ENCODE data around the gene SORCS1. TPM values are rescaled to one million over a fixed set of nuclear protein-coding genes. Genes with fewer than 3 reads are reported as not detected.

The SORCS1 gene
- total and polyA plus RNA-seq, 4 donors, result 0.08 to 0.21 (median 0.09) TPM; not detected in 1

GRCh38 chr10:107072786-107073185 is 91.7 kb downstream of the SORCS1 start:
- no peak for DNase-seq (ENCODE audit: low spot score)
- Histone ChIP-seq H3K27me3 (ENCODE audit: control insufficient read depth in 4 of 4, insufficient read depth in 4 of 4, low read length in 3 of 4) (no peaks in the 10 kb centered on the region), H3K9me3 (ENCODE audit: control insufficient read depth in 4 of 4, low read length in 3 of 4) (no peaks in the 10 kb centered on the region), H3K9ac (ENCODE audit: low read depth in 1 of 2, low read length in 2 of 2) (no peak overlapping the region), H3K4me1 (ENCODE audit: control insufficient read depth in 4 of 4, insufficient read depth in 4 of 4, low read length in 3 of 4) (no peaks in the 10 kb centered on the region), H3K36me3 (ENCODE audit: control insufficient read depth in 4 of 4, insufficient read depth in 3 of 4, low read depth in 1 of 4, low read length in 3 of 4) (no peaks in the 10 kb centered on the region), H3K27ac (ENCODE audit: low read depth in 1 of 2, low read length in 2 of 2) (no peak overlapping the region), H3K4me3 (ENCODE audit: low read depth in 1 of 3, low read length in 3 of 3) (no peak overlapping the region)
- WGBS, result 71% methylated on average over 5 of the region's 5 CpGs
- no peak for TF ChIP-seq RAD21 (IDR thresholded peaks at IDR 0.05)
- no peak for TF ChIP-seq GABPA (IDR thresholded peaks at IDR 0.05 in 1 of 2, conservative IDR thresholded peaks at IDR 0.05 in 1 of 2)
- no peak for TF ChIP-seq EGR1 (IDR thresholded peaks at IDR 0.05; ENCODE audit: low read depth in 2 of 2)
- TF ChIP-seq, protein P1, sequence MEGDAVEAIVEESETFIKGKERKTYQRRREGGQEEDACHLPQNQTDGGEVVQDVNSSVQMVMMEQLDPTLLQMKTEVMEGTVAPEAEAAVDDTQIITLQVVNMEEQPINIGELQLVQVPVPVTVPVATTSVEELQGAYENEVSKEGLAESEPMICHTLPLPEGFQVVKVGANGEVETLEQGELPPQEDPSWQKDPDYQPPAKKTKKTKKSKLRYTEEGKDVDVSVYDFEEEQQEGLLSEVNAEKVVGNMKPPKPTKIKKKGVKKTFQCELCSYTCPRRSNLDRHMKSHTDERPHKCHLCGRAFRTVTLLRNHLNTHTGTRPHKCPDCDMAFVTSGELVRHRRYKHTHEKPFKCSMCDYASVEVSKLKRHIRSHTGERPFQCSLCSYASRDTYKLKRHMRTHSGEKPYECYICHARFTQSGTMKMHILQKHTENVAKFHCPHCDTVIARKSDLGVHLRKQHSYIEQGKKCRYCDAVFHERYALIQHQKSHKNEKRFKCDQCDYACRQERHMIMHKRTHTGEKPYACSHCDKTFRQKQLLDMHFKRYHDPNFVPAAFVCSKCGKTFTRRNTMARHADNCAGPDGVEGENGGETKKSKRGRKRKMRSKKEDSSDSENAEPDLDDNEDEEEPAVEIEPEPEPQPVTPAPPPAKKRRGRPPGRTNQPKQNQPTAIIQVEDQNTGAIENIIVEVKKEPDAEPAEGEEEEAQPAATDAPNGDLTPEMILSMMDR (IDR thresholded peaks at IDR 0.05; ENCODE audit: low read depth, low read length, missing input control), result no peak
- TF ChIP-seq SP1 (IDR thresholded peaks at IDR 0.05), result no peak
- no peak for TF ChIP-seq FOXA2 (IDR thresholded peaks at IDR 0.05)

DNA sequence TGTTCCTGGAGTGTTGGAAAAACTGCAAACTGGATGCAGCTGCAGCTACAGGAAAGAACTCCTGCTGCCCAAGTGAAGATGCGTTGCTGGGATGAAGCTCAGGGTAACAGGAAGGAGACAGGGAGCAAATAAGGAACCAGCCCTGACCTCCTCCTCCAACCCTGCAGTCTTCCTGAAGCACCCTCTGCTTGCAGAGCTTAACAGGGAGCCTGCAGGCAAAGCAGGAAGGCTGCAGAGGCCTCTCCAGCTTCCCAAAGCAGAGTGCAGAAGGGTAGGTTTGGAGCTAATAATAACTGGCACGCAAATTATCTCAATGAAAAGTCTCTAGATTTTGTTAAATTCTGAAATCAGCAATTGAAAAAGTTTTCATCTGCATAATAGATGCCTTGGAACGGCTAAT is 92.5 kb downstream of the SORCS1 start:
- Histone ChIP-seq H3K27ac (ENCODE audit: low read depth in 1 of 2, low read length in 2 of 2) (no peak overlapping the region), H3K4me3 (ENCODE audit: low read depth in 1 of 3, low read length in 3 of 3) (no peak overlapping the region), H3K4me1 (ENCODE audit: control insufficient read depth in 4 of 4, insufficient read depth in 4 of 4, low read length in 3 of 4) (no peaks in the 10 kb centered on the region), H3K9me3 (ENCODE audit: control insufficient read depth in 4 of 4, low read length in 3 of 4) (no peaks in the 10 kb centered on the region), H3K36me3 (ENCODE audit: control insufficient read depth in 4 of 4, insufficient read depth in 3 of 4, low read depth in 1 of 4, low read length in 3 of 4) (no peaks in the 10 kb centered on the region), H3K9ac (ENCODE audit: low read depth in 1 of 2, low read length in 2 of 2) (no peak overlapping the region), H3K27me3 (ENCODE audit: control insufficient read depth in 4 of 4, insufficient read depth in 4 of 4, low read length in 3 of 4) (no peaks in the 10 kb centered on the region)
- DNase-seq (ENCODE audit: low spot score), result no peak
- no peak for TF ChIP-seq RAD21 (IDR thresholded peaks at IDR 0.05)
- TF ChIP-seq NR2F2 (IDR thresholded peaks at IDR 0.05), result no peak
- no peak for TF ChIP-seq JUND (IDR thresholded peaks at IDR 0.05)
- no peak for TF ChIP-seq SP1 (IDR thresholded peaks at IDR 0.05)
- TF ChIP-seq RXRA (IDR thresholded peaks at IDR 0.05), result no peak
- no peak for TF ChIP-seq TAF1 (conservative IDR thresholded peaks at IDR 0.05)
- no peak for TF ChIP-seq YY1 (IDR thresholded peaks at IDR 0.05)
- TF ChIP-seq FOXA2 (IDR thresholded peaks at IDR 0.05), result no peak
- TF ChIP-seq HNF4A (conservative IDR thresholded peaks at IDR 0.05), result no peak
- no peak for TF ChIP-seq GABPA (IDR thresholded peaks at IDR 0.05 in 1 of 2, conservative IDR thresholded peaks at IDR 0.05 in 1 of 2)
- no peak for TF ChIP-seq REST (IDR thresholded peaks at IDR 0.05)
- no peak for TF ChIP-seq MAX (IDR thresholded peaks at IDR 0.05)
- TF ChIP-seq FOXA1 (IDR thresholded peaks at IDR 0.05), result no peak
- TF ChIP-seq, protein P1 (IDR thresholded peaks at IDR 0.05; ENCODE audit: low read depth, low read length, missing input control), result no peak
- no peak for TF ChIP-seq EGR1 (IDR thresholded peaks at IDR 0.05; ENCODE audit: low read depth in 2 of 2)
- no peak for TF ChIP-seq HNF4G (IDR thresholded peaks at IDR 0.05)
- TF ChIP-seq, protein P2, sequence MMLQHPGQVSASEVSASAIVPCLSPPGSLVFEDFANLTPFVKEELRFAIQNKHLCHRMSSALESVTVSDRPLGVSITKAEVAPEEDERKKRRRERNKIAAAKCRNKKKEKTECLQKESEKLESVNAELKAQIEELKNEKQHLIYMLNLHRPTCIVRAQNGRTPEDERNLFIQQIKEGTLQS (IDR thresholded peaks at IDR 0.05), result no peak
- TF ChIP-seq, protein P3, sequence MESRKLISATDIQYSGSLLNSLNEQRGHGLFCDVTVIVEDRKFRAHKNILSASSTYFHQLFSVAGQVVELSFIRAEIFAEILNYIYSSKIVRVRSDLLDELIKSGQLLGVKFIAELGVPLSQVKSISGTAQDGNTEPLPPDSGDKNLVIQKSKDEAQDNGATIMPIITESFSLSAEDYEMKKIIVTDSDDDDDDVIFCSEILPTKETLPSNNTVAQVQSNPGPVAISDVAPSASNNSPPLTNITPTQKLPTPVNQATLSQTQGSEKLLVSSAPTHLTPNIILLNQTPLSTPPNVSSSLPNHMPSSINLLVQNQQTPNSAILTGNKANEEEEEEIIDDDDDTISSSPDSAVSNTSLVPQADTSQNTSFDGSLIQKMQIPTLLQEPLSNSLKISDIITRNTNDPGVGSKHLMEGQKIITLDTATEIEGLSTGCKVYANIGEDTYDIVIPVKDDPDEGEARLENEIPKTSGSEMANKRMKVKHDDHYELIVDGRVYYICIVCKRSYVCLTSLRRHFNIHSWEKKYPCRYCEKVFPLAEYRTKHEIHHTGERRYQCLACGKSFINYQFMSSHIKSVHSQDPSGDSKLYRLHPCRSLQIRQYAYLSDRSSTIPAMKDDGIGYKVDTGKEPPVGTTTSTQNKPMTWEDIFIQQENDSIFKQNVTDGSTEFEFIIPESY (IDR thresholded peaks at IDR 0.05), result no peak
- WGBS, result 79% methylated on average over 3 of the region's 3 CpGs
